NCI-H2171 treated with DMSO at 0.1 percent for 48 hours (cell line): Measurements from ENCODE around the gene RGS7.
"Not testable (repeated sequence)": the region's sequence is repeated elsewhere in the genome, so short reads cannot be mapped to it uniquely, and the experiment has no call there.

Experiments used
- DNase-seq: peaks from one replicate; lab custom pipeline; 2025; lab: John Stamatoyannopoulos, UW

The RGS7 gene

DNA sequence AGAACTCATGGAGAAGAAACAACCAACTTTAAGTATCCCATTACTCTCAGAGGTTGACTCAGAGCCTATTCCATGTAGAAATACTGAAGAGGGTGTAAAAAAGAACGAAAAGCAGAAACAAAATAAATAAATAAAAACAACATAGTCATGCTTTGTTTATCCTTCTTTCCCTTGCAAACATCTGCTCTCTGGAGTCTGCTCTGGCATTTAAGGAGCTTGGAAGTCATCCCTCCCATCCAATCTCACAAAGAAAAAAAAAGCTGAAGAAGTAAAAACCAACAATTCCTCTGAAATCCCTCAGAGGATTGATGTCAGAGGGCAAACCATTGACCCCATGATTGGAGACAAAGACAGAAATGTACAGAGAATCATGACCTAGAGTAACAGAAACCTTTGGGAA, 442.5 kb downstream of the RGS7 start:
- DNase-seq: no peak

DNA sequence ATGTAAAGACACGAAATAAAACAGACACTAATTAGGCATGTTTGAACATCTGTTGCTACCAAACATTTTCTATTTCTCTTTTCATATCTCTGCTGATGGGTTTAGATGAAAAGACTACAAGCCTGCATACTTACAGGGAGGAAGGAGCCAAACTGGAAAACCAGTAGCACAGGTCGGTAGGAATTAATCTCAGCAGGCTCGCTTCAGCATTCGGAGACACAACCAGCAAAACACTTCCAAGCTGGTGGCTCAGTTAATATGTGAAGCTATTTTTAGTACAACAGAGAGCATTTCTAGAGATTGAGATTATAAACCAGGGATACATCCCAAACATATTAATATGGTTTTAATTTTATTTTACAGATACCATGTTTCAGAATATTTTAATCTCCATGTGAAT, 444.2 kb downstream of the RGS7 start:
- no peak for DNase-seq

DNA sequence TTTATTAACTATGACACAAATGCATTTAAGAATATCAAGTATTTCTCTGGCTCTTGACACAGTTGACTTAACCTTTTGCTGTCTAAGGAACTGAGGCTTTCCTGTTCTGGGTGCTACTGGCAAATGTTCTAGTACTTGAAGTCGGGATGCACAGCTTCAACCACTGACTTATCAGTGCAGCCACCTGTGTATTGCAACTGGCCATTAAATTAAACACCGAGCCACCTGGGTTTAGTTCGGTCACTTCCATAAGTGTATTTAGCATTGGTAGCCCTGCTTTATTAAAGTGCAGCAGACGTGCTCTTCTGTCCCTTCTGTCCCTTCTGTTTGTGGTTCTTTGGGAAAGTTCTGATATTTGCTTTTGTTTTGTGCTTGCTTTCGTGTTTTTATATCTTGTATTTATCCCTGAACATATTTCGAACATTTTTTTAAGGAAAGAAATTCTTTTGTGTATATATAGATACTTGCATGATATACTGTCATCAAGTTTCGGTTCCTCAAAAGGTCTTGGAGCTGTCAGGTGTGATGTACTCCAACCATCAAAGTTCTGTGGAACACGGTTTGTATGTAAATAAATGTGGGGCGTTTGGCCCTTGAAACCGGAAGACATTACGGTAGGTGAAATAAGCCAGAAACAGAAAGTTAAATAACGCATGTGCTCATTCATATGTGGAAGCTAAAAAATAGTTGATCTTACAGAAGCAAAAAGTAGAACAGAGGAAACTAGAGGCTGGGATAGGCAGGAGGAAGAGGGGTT, 447.1 kb downstream of the RGS7 start:
- no peak for DNase-seq

DNA sequence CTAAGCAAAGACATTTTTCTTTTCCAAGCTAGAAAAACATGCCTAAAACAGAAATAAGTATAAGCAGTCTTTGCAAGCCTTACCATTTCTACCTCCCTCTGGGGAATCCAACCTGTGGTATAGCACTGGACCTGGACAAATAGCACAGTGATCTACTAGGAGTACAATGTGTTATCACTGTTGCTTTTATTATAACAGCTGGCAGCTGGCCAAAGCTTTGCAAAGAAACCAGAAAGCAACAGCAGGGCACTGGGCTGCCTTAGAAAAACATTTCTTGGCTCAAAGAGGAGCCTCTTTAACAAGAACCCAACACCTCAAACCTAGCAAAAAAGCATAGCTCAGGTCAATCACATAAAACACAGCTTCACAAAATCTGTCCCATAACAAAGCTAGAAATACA, 450.5 kb downstream of the RGS7 start:
- no peak for DNase-seq

DNA sequence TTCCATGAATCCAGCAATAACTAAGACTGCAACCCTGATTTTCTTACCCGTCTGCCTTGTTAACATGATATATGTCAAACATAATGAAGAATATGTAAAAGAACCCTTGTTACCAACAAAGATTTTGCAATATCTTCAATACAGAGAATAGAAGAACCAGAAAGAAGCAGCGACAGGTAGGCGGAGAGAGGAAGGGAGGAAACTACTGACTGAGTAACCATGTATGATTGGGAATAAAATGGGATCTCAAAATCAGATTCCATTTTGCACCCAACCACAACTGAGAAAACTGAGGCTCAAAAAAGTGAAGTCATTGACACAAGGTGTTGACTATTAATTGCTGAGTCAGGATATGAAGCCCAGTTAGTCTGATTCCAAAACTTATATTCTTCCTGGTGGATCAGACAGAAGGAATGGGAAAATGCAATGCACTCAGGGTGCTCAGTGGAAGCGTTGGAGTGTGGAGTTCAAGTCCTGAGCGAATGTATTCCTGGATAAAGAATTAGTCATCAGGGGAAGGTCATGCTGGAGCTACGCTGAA, 451.7 kb downstream of the RGS7 start:
- no peak for DNase-seq

DNA sequence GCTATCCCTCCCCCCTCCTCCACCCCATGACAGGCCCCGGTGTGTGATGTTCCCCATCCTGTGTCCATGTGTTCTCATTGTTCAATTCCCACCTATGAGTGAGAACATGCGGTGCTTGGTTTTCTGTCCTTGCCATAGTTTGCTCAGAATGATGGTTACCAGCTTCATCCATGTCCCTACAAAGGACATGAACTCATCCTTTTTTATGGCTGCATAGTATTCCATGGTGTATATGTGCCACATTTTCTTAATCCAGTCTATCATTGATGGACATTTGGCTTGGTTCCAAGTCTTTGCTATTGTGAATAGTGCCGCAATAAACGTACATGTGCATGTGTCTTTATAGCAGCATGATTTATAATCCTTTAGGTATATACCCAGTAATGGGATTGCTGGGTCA, 461.6 kb downstream of the RGS7 start:
- not testable (repeated sequence) for DNase-seq

DNA sequence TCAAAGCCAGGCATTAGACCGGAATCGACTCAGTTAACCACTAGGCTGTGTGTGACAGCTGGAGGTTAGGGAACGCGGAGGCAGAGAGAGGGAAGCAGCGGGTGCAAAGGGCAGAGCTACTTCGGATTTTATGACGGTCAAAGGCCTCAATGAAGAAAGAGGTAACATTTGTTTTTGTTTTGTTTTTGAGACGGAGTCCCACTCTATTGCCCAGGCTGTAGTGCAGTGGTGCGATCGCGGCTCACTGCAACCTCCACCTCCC, 468.3 kb downstream of the RGS7 start:
- DNase-seq: no peak

DNA sequence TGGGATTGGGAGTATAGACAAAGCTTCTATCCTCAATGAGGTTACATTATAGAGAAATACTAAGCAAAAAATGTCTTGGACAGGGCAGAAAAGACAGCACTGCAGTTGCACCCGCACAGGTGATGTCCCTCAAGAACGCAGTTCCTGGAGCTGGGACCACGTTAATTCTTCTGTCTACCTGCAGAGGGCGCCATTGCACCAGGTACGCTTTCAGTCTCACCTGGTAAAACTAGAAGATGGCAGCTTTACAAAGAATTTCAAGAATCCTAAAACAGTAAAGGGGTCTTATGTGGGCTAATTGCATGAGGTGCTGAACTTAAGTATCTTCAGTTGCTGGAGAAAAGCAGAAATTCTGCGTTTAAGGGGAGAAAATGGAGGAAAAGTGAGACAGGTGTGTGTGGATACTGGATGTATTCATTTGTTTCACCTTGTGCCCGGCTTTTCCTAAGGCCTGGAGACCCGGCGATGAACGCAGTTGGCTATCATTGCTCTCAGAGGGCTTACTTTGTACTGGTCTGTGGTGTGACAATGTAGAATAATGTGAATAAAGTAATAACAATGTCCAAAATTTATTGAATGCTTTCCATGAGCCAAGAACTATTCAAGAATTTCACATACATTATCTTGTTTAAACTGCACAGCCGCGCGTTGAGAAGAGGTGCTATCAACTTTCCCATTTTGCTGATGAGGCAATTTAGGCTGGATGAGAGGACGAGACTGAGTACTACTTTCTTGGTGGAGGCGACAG, 468.8 kb downstream of the RGS7 start:
- DNase-seq: peak; percentile 51

DNA sequence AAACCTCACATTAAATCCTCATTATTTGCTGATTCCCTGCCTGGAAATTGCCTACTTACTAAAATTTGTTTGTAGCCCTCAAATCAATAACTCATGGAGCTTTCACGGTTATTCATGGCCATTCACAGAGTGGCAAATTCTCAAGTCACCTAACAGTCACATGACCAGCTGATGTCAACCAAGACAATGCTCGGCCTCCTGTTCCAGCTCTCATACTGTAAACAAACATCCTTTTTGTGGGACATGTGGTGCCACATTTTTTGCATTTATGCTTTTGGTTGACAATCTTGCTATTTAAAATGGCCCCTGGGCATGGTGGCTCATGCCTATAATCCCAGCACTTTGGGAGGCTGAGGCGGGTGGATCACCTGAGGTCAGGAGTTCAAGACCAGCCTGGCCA, 473.5 kb downstream of the RGS7 start:
- DNase-seq: no peak

DNA sequence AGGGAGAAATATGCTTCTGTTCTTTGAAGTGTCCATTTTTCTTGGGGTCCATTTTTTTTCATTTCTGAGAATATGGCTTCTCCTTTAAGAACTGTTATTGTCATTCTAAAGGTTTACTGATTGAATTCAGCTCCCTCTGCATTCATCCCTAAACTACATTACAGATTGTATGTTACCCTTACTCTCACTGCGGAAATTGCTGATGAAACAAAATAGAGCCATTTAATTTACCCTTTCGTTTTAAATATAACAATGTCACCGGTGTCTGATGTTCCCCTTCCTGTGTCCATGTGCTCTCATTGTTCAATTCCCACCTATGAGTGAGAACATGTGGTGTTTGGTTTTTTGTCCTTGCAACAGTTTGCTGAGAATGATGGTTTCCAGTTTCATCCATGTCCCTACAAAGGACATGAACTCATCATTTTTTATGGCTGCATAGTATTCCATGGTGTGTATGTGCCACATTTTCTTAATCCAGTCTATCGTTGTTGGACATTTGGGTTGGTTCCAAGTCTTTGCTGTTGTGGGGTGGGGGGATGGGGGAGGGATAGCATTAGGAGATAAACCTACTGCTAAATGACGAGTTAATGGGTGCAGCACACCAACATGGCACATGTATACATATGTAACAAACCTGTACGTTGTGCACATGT, 474.2 kb downstream of the RGS7 start:
- not testable (repeated sequence) for DNase-seq

DNA sequence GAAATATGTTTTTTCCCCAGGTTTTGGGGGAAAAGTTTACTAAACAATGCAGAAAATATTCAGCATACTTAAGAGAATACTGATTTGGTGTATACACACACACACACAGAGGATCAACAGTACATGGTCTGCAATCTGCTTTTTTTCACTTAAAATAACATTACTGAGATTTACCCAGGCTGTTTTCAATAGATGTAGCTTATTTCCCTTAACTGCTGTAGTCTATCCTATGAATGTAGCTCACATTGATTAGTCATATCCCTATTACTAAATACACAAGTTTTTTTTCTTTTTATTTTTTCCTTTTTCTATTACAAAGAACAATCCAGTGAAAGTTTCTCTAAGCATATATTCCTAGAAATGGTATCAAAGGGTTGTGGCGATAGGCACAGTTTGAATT, 478.4 kb downstream of the RGS7 start:
- no peak for DNase-seq

DNA sequence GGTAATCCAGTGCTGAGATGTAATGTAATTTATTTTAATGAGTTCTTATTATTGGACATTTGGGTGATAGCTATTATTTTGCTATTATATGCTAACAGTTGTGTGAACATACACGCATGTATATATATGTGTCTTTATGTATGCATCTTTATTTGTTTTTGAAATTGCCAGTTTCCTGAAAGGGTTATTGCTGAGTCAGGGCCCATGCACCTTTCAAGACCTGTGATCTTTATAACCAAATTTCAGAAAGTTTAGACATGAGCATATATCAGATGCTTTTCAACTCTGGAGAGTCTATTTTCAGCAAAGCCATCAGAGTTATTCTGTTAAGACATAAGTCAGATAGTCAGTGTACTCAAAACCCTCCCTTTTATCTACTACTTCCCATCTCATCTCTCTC, 479.4 kb downstream of the RGS7 start:
- no peak for DNase-seq

DNA sequence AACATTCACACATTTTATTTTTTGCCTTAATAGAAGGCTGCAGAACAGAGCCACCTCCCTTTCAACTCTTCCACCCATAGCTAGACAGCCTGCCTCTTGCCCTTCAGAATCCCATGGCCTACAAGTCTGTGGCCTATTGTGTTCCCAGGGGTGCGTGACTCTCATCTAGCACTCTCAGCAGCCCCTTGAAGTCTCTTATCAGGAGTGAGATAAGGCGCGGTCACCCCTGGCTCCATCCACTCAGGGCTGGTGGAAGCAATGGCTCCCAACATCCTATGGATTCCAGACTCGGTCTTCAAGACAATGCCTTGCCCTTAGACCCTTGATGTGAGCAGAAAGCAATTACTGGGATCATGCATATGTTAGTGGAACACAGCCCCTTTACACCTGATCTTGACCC, 480.9 kb downstream of the RGS7 start:
- DNase-seq: no peak

DNA sequence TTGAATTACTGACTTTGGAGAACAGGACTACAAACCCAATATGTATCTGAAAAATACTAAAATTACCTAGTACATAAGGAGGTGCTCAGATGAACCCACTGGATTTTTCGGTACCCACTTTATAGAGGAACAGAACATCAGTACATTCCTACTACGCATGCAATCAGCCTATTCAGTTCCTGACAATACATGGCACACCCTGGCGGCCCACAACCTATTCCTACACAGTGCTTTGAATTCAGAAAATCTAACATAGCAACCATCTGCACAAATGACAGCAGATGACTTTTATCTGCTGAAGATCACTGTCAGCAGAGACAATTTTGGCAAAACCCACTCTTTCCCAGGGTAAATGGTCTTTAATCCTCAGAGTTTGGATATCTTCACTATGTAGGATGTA, 487.9 kb downstream of the RGS7 start:
- DNase-seq: no peak

DNA sequence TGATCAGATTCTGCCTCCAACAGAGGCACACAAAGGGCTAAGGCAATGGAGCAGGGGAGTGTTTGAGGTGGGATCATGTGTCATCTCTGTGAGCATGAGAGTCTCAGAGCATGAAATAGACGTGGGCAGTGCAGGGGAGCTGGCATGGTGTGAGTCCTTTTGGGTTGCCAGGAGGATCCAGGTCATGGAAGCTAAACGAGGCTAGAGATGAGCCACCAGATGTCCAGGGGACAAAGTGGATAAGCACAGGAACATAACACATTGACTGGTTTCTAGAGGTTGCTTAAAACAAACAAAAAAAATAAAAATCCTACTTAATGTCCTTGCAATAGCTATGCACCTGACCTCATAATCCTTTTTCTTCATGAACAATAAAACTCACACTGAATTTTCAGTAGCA, 490.3 kb downstream of the RGS7 start:
- DNase-seq: no peak

DNA sequence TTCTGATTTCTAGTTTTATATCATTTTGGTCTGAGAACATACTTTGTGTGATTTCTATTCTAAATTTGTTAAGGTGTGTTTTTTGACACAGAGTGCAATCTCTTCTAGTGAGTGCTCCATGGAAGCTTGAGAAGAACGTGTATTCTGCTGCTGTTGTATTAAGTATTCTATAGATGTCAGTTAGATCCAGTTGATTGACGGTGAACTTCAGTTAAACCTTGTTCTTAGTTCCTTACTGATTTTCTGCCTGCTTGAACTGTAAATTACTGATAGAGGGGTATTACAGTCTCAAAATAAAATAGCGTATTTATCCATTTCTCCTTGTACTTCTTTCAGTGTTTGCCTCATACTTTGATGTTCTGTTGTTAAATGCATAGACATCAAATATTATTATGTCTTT, 497.0 kb downstream of the RGS7 start:
- no peak for DNase-seq

DNA sequence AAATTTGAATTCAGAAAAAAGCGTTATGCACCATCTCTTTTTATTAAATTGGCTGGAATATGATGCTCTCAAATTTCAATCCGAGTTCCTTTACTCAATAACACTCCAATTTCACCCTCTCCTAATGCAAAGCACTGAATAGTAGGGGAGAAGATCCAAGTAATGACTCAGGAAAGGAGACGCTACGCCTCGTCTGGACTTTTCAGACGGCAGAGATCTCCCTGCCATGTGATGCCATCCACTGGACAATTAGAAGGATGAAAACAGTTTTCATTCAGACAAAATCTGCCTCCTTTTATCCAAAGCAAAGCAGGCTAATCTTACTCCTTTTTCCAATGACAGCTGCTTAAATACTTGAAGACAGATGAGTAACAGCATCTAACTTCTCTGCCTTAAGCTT, 502.6 kb downstream of the RGS7 start:
- DNase-seq: no peak

DNA sequence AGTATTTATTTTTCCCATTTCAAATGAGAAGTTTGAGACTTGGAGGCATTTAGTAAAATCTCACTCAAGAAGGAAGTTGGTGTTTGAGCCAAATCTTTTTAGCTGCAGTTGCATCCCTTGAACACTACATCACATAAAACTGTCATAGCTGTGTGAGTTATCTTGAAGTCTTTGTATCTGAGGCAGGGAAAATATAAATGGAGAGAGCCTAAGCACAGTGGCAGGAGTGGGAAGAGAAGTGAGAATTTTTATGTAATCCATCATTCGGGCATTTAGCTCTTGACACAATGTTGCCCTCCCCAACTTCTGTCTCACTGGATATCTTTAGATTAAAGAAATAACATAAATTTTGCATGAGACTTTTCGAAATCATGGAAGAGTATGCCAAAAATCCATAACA, 509.7 kb downstream of the RGS7 start:
- no peak for DNase-seq

DNA sequence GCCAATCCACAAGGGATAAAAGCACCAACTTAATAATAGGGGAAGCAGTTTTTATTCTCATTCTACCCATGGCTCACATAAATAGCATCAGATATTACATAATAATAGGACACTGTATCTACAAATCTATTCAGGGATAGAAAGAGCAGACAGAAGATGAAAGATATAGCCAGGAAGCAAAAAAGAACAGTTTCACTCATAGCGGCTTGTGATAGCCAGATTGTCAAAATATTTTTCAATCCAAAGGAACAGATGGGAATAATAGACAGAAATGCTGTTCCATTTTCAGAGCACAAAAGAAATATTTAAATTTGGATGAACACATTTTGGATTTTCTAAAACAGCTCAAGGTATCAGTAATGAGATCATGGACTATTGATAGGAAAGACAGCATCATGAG, 512.5 kb downstream of the RGS7 start:
- no peak for DNase-seq

DNA sequence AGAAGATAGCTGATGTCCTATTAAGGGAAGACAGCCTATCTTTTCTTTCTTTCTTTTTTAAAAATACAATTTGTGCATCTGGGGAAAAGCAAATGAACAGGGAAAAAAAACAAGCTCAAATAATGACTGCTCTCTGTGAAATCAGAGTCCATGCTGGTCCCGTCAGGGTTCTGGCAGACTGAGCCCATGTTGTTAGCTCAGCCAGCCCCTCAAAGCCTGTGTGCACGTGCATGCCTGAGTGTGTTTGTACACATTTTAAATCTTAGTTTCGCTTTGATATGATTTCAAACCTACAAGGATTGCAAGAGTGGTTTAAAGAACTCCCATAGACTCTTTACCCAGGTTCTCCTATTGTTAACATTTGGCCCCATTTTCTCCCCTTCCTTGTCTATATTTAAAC, 513.2 kb downstream of the RGS7 start:
- DNase-seq: no peak

DNA sequence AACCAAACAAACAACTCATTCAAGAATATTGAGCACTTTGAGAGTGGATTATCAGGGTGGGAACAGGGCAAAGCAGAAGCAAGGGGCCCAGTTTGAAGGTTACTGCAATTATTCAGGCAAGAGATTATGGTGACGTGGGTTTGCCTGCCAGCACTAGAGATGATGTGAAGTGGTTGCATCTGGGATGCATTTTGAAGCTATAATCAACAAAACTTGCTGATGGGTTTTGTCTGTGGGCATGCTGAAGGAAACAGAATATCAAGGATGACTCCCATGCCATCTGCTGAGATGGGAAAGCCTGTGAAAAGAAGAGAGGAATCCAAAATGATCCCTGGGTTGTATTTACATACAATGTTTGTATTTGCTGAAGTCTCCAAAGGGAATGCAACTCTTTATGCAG, 520.7 kb downstream of the RGS7 start:
- no peak for DNase-seq

DNA sequence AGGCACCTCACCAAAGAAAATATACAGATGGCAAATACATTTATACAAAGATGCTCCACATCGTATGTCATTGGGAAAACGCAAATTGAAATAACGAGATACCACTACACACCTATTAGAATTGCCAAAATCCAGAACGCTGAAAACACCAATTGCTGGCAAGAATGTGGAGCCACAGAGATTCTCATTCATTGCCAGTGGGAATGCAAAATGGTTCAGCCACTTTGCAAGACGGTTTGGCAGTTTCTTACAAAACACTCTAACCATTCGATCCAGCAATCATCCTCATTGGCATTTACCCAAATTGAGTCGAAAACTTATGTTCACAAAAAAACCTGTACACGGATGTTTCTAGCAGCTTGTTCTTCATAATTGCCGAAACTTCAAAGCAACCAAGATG, 521.7 kb downstream of the RGS7 start:
- DNase-seq: no peak

DNA sequence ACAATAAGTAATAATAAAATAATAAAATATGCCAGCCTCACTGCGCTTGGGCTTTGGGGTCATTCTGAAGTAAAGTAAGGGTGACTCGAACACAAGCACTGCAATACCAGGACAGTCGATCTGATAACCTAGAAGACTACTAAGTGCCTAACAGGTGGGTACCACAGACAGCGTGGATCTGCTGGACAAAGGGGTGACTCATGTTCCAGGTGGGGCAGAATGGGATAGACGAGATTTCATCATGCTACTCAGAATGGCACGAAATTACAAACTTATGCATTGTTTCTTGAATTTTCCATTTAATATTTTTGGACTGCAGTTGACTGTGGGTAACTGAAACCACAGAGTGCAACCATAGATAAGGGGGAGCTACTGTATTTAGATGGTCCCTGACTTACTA, 523.9 kb downstream of the RGS7 start:
- no peak for DNase-seq
